ENCODE results near the gene MALRD1. TPM values are rescaled to one million over a fixed set of nuclear protein-coding genes. Genes with fewer than 3 reads are reported as not detected.
"Not testable (repeated sequence)": the region's sequence is repeated elsewhere in the genome, so short reads cannot be mapped to it uniquely, and the experiment has no call there.

Gene MALRD1
- total and polyA plus RNA-seq, 2 of the 8 experiments (the other 6 are each of a cell fraction or from before 2014, with no cell fraction given) = 0.32 to 0.35 TPM

- H3K9ac ChIP-seq (replicated peaks in 1 of 4; ENCODE audit: extremely low read depth in 1 of 4, low read depth in 3 of 4, low read length in 3 of 4); H3K56ac ChIP-seq (replicated peaks; ENCODE audit: insufficient read length, low read depth, low read length); H4K20me1 ChIP-seq (replicated peaks in 1 of 2; ENCODE audit: control insufficient read depth in 1 of 2, insufficient read depth in 2 of 2, low read length in 2 of 2); H3K4me1 ChIP-seq (replicated peaks in 1 of 4; ENCODE audit: control insufficient read depth in 3 of 4, insufficient read depth in 4 of 4, low read length in 3 of 4); H3K23me2 ChIP-seq (ENCODE audit: low read depth, low read length); CTCF ChIA-PET (ENCODE audit: partially characterized antibody); H3K4me3 ChIP-seq (ENCODE audit: extremely low read depth in 1 of 4, insufficient read depth in 2 of 4, low read depth in 3 of 4, low read length in 4 of 4); H3K79me2 ChIP-seq (ENCODE audit: control insufficient read depth in 1 of 2, insufficient read depth in 2 of 2, low read length in 2 of 2); H3K9me3 ChIP-seq (ENCODE audit: insufficient read depth in 2 of 2, low read depth in 1 of 2, low read length in 1 of 2); H2BK5ac ChIP-seq (ENCODE audit: low read depth, low read length); DNase-seq (ENCODE audit: low read depth in 1 of 2, low spot score in 2 of 2); H3K79me1 ChIP-seq (ENCODE audit: low read depth, low read length); H2AFZ ChIP-seq (ENCODE audit: low read length); H3K18ac ChIP-seq (ENCODE audit: extremely low read depth, low read length); H4K5ac ChIP-seq (ENCODE audit: insufficient read length, low read depth, low read length); H4K91ac ChIP-seq (replicated peaks; ENCODE audit: insufficient read length, low read length); H2BK15ac ChIP-seq (ENCODE audit: low read length); H3K27me3 ChIP-seq (replicated peaks in 1 of 4; ENCODE audit: control insufficient read depth in 3 of 4, extremely low read depth in 1 of 4, insufficient read depth in 3 of 4, low read length in 3 of 4); H2BK20ac ChIP-seq (ENCODE audit: low read length); H3K27ac ChIP-seq (ENCODE audit: low read depth, low read length); FAIRE-seq; H3K14ac ChIP-seq (ENCODE audit: insufficient read length); H2AK5ac ChIP-seq (ENCODE audit: low read depth, low read length); H2BK120ac ChIP-seq (replicated peaks; ENCODE audit: low read depth, low read length); H4K8ac ChIP-seq (ENCODE audit: extremely low read depth, insufficient read depth, low read length); H3K36me3 ChIP-seq (ENCODE audit: control insufficient read depth in 2 of 4, insufficient read depth in 4 of 4, low read length in 3 of 4); H3K4me2 ChIP-seq (ENCODE audit: insufficient read depth in 1 of 2, low read depth in 2 of 2, low read length in 2 of 2); H2BK12ac ChIP-seq (ENCODE audit: low read depth, low read length); H3K4ac ChIP-seq (replicated peaks; ENCODE audit: insufficient read length, low read depth, low read length); H3K23ac ChIP-seq (ENCODE audit: insufficient read length): not testable (repeated sequence)
- POLR2A ChIA-PET (ENCODE audit: partially characterized antibody) = interaction anchor here (0.7 kb wide), 1 partner anchor 288 kb away, joined by 3 read pairs; no protein-coding TSS in a partner anchor
- 88% methylated on average over 4 of the region's 4 CpGs; no CpG with 5 or more reads in 1 of the 2 experiments for WGBS, 2 experiments (ENCODE audit: extremely low coverage in 1 of 2, insufficient coverage in 1 of 2, insufficient read length in 1 of 2, insufficient replicate concordance in 2 of 2, low coverage in 1 of 2, low lambda C conversion rate in 2 of 2, missing lambda C conversion rate in 1 of 2)
Observed at GRCh38 chr10:19742144-19742543, 693.5 kb downstream of the MALRD1 start.
